GM19372 (cell line): Measurements from ENCODE around the gene CCDC12.

Source experiments
- ATAC-seq: cut with Tn5 transposase; IDR thresholded peaks from one replicate; pipeline ENCODE4 v1.9.1; 2021; ENCODE audit warnings: mild to moderate bottlenecking, low read depth, moderate library complexity; ENCODE audit not compliant: unreplicated experiment

CCDC12 gene

DNA sequence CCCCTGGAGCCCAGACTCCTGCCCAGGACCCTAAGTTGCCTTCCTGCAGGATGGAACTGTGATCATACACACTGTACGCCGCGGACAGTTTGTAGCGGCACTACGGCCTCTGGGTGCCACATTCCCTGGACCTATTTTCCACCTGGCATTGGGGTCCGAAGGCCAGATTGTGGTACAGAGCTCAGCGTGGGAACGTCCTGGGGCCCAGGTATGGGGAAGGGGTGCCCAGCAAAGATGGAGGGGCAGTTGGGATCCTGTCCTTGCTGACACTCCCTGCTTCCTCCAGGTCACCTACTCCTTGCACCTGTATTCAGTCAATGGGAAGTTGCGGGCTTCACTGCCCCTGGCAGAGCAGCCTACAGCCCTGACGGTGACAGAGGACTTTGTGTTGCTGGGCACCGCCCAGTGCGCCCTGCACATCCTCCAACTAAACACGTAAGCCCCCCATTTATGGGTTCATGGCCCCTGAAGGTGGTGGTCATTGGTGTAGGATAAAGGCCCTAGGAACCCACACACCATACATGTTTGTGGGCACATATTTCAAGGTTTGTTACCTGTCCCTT, 31.8 kb upstream of the CCDC12 start:
- ATAC-seq = no peak

DNA sequence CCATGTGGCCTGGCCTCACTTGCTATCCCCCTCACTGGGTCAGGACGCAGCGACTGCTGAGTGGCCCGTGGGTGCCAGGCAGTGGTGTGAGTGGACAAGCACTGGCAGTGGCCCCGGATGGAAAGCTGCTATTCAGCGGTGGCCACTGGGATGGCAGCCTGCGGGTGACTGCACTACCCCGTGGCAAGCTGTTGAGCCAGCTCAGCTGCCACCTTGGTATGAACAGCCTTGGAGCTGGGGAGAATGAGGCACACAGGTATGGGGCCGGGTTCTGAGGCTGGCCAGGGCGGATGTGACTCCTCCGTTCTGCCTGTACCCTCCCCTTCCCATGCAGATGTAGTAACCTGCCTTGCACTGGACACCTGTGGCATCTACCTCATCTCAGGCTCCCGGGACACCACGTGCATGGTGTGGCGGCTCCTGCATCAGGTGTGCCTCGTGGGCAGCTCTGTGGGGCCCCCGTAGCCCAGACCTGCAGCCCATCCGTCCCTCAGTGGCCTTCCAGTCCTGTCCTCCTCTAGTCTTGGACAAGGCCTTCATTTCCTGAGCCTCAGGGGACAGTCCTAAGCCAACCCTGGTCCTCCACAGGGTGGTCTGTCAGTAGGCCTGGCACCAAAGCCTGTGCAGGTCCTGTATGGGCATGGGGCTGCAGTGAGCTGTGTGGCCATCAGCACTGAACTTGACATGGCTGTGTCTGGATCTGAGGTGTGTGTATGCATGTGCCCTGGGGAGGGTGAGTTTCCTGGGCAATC, 31.1 kb upstream of the CCDC12 start:
- ATAC-seq = no peak

DNA sequence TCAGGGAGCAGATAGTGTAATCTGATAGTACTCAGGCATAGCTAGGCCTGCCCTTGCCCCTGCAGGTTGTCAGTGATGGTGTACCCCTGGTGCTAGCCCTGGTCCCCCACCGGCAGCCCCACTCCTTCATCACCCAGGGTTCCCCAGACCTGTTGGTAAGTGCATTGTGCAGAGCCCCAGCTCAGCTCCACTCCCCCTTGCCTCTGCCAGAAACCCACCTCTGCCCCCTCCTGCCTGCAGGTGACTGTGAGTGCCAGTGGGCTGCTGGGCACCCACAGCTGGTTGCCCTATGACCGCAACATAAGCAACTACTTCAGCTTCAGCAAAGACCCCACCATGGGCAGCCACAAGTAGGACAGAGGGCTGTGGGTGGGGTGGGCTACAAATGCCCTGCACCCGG, 30.5 kb upstream of the CCDC12 start:
- no peak for ATAC-seq

DNA sequence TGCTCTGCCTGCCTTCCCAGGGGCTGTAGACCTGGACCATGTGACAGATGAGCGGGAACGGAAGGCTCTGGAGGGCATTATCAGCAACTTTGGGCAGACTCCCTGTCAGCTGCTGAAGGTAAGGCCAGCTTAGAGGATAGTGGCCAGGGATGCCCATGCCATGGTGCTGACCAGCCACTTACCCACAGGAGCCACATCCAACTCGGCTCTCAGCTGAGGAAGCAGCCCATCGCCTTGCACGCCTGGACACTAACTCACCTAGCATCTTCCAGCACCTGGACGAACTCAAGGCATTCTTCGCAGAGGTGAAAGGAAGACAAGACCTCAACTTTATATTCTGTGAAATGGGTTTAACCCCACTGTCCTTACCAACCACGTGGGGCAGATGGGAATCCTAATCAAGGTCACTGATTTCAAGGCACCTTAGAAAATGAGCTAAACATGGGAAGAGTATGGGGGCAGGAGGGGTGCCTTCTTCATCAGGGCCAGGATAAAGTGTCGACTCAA, 29.7 kb upstream of the CCDC12 start:
- ATAC-seq = no peak

DNA sequence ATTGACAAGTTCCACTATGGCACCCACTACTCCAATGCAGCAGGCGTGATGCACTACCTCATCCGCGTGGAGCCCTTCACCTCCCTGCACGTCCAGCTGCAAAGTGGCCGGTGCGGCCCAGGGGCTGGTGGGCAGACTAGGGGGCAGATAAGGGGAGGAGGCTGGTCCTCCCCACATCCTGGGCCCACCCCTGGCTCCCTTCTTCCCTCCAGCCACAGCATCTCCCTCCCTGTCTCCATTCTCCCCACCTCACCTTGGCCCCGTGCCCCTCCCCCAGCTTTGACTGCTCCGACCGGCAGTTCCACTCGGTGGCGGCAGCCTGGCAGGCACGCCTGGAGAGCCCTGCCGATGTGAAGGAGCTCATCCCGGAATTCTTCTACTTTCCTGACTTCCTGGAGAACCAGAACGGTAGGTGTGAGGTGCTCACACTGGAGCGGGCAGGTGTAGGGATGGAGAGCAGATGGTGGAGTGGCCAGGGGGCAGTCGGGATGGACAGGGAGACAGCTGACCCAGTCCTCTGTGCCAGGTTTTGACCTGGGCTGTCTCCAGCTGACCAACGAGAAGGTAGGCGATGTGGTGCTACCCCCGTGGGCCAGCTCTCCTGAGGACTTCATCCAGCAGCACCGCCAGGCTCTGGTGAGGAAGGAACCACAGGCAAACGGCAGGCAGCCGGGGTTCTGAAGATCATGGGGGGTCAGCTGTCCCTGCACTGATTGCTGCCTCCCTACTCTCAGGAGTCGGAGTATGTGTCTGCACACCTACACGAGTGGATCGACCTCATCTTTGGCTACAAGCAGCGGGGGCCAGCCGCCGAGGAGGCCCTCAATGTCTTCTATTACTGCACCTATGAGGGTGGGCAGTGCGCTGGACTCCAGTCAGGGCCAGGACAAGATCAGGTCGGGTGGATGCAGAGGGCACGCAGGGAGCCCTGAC, 28.9 kb upstream of the CCDC12 start:
- no peak for ATAC-seq

DNA sequence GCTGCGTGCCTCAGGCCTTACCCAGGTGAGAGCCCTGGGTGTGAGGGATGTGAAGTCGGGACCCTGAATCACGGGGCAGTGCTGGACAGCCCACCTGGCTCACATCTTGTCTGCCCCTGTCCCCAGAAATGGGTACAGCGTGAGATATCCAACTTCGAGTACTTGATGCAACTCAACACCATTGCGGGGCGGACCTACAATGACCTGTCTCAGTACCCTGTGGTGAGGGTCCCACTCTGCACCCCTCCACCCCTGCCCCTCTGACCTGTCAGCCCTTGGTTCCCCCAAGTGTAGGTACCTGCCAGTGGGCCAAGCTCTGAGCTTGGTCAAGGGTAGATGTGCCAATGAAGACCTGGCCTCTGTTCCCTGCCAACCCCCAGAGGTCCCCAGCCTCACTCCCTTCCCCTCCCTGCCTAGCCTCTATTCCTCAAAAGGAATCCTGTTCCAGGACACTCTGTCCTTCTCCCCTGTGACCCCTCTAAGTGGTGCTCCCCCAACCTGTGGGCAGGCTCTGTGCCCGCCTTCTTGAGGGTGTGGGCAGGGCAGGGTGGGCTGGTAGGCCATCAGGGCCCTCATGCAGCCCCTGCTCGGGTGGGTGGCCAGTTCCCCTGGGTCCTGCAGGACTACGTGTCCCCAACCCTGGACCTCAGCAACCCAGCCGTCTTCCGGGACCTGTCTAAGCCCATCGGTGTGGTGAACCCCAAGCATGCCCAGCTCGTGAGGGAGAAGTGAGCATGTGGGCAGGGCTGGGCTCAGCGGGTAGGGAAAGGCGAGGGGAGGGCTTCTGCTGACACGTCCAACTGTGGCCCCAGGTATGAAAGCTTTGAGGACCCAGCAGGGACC, 28.0 kb upstream of the CCDC12 start:
- no peak for ATAC-seq

DNA sequence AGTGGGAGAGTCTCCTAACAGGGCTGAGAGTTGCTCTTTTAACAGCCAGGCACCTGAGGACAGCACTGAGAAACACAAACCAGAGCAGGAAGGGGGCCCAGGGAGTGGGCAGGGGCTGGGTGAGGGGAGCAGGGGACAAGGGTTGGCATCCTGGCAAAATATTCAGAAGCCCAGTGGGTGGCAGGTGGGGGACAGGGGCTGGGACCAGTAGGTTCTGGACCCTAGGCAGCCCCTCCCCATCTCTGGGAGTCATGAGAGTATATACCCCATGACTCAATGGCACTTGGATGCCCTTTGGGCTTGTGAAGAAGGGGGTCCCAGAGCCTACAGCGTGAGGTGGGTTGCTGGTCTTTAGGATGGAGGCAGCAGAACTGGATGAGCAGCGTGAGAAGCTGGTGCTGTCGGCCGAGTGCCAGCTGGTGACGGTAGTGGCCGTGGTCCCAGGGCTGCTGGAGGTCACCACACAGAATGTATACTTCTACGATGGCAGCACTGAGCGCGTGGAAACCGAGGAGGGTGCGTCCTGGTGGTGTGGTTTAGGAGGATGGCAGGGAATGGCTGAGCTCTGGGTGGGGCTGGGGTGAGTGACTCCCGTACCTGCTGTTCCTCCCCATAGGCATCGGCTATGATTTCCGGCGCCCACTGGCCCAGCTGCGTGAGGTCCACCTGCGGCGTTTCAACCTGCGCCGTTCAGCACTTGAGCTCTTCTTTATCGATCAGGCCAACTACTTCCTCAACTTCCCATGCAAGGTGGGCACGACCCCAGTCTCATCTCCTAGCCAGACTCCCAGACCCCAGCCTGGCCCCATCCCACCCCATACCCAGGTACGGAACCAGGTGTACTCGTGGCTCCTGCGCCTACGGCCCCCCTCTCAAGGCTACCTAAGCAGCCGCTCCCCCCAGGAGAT, 27.2 kb upstream of the CCDC12 start:
- ATAC-seq = no peak

DNA sequence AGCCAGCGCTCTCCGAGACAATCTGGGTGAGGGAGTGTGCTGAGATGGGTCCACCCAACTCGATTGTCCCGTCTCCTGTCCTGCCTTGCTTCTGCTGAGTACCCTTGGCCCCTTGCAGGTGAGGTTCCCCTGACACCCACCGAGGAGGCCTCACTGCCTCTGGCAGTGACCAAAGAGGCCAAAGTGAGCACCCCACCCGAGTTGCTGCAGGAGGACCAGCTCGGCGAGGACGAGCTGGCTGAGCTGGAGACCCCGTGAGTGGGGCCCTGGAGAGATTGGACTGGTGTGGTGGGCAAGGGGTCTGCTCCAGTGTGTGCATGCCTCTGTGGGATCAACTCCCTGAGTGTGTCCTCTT, 26.5 kb upstream of the CCDC12 start:
- no peak for ATAC-seq

DNA sequence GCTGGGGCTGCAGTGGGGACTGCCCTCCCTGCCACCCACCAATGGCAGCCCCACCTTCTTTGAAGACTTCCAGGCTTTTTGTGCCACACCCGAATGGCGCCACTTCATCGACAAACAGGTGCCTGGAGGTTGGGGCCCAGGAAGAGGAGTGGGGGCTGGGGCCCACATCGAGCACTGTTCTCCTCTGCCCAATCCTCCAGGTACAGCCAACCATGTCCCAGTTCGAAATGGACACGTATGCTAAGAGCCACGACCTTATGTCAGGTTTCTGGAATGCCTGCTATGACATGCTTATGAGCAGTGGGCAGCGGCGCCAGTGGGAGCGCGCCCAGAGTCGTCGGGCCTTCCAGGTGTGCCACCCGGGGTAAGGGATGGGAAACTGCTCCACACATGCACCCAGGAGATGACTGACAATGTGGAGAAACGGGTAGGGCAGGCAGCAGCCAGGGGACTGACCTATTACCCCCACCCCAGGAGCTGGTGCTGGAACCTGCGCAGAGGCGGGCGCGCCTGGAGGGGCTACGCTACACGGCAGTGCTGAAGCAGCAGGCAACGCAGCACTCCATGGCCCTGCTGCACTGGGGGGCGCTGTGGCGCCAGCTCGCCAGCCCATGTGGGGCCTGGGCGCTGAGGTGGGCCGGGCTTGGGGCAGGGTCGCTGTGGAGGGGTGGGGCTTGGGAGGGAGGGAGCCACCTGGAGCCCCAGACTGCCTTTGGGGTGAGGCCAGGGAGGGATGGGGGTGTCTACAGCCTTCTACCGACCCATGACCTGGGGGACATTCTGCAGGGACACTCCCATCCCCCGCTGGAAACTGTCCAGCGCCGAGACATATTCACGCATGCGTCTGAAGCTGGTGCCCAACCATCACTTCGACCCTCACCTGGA, 25.9 kb upstream of the CCDC12 start:
- no peak for ATAC-seq

DNA sequence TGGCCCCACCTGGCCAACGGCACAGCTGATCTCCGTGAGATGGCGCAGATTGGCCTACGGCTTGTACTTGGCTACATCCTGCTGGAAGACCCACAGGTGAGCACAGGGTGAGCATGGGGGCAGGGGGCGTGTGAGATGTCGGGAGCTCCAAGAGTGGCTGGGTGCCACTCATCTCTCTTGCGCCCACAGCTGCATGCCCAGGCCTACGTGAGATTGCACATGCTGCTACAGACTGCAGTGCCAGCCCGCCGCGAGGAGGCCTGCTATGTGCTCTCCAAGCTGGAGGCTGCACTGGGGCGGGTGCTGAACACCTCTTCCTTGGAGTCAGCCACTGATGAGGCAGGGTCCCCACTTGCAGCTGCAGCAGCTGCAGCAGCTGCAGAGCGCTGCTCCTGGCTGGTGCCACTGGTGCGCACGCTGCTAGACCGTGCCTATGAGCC, 25.2 kb upstream of the CCDC12 start:
- ATAC-seq = no peak

DNA sequence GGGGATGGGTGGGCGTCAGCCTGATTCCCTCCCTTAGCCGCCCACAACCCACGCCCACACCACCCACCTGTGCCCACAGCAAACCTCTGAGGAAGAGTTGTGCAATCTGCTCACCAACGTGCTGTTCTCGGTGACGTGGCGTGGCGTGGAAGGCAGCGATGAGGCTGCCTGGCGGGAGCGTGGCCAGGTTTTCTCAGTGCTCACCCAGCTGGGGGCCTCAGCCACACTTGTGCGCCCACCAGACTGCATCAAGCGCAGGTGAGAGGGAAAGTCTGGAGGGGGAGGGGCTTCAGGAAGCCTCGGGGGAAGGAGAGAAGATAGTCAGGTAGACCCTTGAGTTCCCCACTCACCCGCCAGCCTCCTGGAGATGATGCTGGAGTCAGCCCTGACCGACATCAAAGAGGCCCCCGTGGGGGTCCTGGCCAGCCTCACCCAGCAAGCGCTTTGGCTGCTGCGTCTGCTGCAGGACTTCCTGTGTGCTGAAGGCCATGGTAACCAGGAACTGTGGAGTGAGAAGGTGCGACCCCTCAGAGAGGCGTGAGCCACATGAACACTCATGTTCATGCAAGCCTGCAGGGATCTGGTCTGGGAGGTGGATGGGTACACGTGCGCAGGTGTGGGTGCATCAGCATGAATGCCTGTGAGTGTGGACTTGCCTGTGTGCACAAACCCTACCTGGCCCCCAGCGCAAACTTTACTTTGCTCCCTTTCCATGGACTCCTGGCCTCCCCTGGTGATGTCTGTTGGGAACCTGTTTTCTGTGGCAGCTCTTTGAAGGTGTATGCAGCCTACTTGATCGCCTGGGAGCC, 24.6 kb upstream of the CCDC12 start:
- ATAC-seq = no peak

DNA sequence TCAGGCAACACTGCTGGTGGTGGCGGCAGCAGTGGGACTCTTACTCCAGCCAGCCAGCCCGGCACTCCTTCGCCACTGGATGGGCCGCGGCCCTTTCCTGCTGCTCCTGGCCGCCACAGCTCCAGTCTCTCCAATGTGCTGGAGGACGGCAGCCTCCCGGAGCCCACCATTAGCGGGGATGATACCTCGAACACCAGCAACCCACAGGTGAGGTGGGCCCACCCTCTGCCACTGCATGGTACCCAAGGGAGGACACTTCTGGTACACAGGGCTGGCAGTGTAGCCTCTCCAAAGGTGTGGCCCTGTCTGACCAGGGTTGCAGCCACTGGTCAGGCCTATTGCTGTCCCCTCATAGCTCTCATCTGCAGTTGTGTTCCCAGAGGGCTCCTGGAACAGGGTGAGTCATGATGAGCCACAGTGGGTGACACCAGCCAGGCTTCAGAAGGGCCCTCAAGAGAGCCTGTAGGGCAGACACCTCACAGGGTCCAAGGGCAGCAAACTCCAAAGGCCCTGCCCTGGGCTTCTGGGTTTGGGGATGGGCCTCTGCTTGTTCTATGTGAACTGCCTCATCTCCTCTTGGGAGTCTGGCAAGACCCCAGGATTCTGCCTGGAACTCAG, 23.8 kb upstream of the CCDC12 start:
- ATAC-seq = no peak

DNA sequence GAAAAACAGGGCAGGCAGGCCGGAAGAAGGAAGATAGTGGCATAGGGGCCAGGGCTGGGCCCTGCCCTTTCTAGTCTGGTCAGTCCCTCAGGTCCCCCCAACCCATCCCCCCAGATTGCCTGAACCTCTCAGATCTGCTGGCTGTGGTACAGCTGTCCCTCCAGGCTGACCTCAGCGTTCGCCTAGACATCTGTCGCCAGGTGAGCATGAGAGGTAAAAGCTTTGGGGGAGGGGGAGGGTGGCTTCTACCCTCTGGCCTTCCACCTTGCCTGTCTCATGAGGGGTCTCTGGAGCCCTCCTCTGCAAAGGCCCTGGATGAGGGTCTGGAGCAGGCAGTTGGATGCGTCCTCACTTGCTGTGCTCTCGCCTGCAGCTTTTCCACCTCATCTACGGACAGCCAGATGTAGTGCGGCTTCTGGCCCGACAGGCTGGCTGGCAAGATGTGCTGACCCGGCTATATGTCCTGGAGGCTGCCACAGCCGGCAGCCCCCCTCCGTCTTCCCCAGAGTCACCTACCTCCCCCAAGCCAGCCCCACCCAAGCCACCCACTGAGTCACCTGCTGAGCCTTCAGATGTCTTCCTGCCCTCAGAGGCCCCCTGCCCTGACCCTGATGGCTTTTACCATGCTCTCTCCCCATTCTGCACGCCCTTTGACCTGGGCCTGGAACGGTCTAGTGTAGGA, 23.1 kb upstream of the CCDC12 start:
- no peak for ATAC-seq

DNA sequence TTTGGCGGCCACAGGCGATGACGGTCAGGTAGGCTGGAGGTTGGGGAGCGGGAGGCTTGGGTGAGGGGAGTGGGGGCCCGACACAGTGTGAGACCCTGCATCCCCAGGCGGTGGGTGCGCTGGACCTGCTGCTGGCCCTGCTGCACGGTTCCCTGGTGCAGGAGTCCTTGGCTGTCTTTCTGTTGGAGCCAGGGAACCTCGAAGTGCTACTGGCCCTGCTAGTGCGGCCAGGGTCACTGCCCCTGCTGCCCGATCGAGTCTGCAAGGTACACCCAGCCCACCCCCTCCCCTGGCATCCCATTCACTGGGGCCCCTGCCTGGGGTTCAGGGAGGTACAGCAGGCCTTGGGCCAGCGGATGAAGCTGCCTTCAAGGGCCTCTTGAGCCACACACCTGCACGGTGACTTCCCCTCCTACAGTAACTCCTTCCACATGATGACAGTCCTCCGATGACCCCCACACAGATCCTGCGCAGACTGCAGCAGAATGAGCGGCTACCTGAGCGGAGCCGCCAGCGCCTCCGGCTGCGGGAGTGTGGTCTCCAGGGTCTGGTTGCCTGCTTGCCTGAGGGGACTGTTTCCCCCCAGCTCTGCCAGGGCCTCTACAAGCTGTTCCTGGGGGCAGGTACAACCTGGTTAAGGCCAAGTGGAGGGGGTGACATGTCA, 22.4 kb upstream of the CCDC12 start:
- no peak for ATAC-seq

DNA sequence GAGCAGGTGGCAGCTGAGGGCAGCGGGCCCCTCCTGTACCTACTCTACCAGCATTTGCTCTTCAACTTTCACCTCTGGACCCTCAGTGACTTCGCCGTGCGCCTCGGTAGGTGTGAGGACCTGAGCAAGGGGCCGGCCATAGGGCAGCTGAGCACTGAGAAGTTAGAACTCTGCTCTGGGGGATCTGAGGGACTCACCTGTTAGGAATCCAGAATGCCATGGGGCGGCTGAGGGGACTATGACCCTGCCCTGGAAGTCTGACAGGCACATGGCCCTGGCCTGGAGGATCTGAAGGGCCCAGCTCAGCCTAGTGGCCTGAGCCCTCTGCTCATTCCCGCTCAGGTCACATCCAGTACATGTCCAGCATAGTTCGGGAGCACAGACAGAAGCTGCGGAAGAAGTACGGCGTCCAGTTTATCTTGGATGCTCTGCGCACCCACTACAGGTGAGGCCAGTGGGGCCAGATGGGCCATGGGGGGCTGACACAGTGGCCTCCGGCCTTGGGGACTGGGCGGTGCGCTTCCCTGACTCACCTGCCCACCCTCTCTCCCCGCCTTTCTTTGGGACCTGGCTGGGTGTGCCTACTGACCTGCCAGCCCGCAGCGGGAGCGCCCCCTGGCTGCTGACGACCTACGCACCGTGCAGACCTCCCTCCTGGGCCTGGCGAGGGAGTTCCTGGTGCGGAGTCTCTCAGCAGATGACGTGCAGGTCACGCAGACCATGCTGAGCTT, 21.7 kb upstream of the CCDC12 start:
- ATAC-seq = no peak
